Activated CD8-positive, alpha-beta T cell treated with anti-CD3 and anti-CD28 coated beads for 36 hours (primary cell): ENCODE data around the gene ZNF292. TPM values are rescaled to one million over a fixed set of nuclear protein-coding genes. Genes with fewer than 3 reads are reported as not detected.
"Not testable (repeated sequence)": the region's sequence is repeated elsewhere in the genome, so short reads cannot be mapped to it uniquely, and the experiment has no call there.

ENCODE experiments used
- ATAC-seq: fragments of 200-7000 bp; cut with Tn5 transposase; one replicate; pipeline ENCODE4 v1.10.0; 2021; ENCODE audit warnings: mild to moderate bottlenecking, moderate library complexity
- CTCF ChIA-PET: fragments of 350-600 bp; sonication (Branson Sonifier 250); formaldehyde crosslinking; loops from one replicate; lab custom pipeline; 2021; ENCODE audit warnings: antibody characterized with exemption; lab: Charles Lee
- POLR2A ChIA-PET: fragments of 350-600 bp; sonication (Branson Sonifier 250); formaldehyde crosslinking; loops from one replicate; lab custom pipeline; 2021; ENCODE audit warnings: antibody characterized with exemption; lab: Charles Lee
- DNase-seq: peaks from one replicate; pipeline ENCODE4 v3.0.0-alpha.2; 2020
- H3K27ac Mint-ChIP-seq: one replicate; pipeline ENCODE4 v1.8.0; 2021; ENCODE audit warnings: mild to moderate bottlenecking, mixed read lengths
- H3K27me3 Mint-ChIP-seq: one replicate; pipeline ENCODE4 v1.8.0; 2021; ENCODE audit warnings: mixed read lengths
- H3K36me3 Mint-ChIP-seq: one replicate; pipeline ENCODE4 v1.8.0; 2021; ENCODE audit warnings: low read depth, mixed read lengths
- H3K4me1 Mint-ChIP-seq: one replicate; pipeline ENCODE4 v1.8.0; 2021; ENCODE audit warnings: low read depth, mixed read lengths
- H3K4me3 Mint-ChIP-seq: one replicate; pipeline ENCODE4 v1.8.0; 2021; ENCODE audit warnings: mild to moderate bottlenecking, moderate library complexity, mixed read lengths
- H3K9me3 Mint-ChIP-seq: one replicate; pipeline ENCODE4 v1.8.0; 2021; ENCODE audit warnings: mixed read lengths
- CTCF ChIP-seq: fragments of 200-600 bp; IDR thresholded peaks from one replicate; pipeline ENCODE4 v1.8.0; 2022; ENCODE audit warnings: antibody characterized with exemption, mild to moderate bottlenecking
- intact Hi-C: fragments of 100-400 bp; cut with micrococcal nuclease; formaldehyde crosslinking; loops from one replicate; pipeline ENCODE4 v1.10.0; 2022
- total RNA-seq, 2 experiments: library from RNA; stranded (reverse); gene quantifications; one replicate each; pipeline ENCODE4 v1.2.3, GENCODE V29; 2021

Gene ZNF292
- total RNA-seq, 2 experiments from 2014 or later = 76.4 to 78.3 TPM

- POLR2A ChIA-PET = no interaction called here
- no peak for ATAC-seq
- CTCF ChIA-PET = interaction anchor here (2.3 kb wide), 1 partner anchor 86 kb away, joined by 7 read pairs; no protein-coding TSS in a partner anchor
- DNase-seq = no peak
- H3K27me3 Mint-ChIP-seq = no peaks in the 10 kb centered on the region
- peaks cover 59% of the 10 kb centered on the region for H3K36me3 Mint-ChIP-seq
- H3K9me3 Mint-ChIP-seq = no peaks in the 10 kb centered on the region
- H3K4me3 Mint-ChIP-seq = no peak overlapping the region
- no peak overlapping the region for H3K27ac Mint-ChIP-seq
- TF ChIP-seq CTCF = no peak
- H3K4me1 Mint-ChIP-seq = peaks cover 8% of the 10 kb centered on the region
- intact Hi-C loops = no loop called here
Observed at GRCh38 chr6:87225511-87225910, 70.1 kb downstream of the ZNF292 start.

GRCh38 chr6:87225937-87226336 is 70.6 kb downstream of the ZNF292 start:
- CTCF ChIA-PET = interaction anchor here (2.3 kb wide), 1 partner anchor 87 kb away, joined by 7 read pairs; no protein-coding TSS in a partner anchor
- no peaks in the 10 kb centered on the region for H3K9me3 Mint-ChIP-seq
- peaks cover 9% of the 10 kb centered on the region for H3K4me1 Mint-ChIP-seq
- no peak overlapping the region for H3K4me3 Mint-ChIP-seq
- no peak for ATAC-seq
- H3K27ac Mint-ChIP-seq = no peak overlapping the region
- TF ChIP-seq CTCF = no peak
- intact Hi-C loops = no loop called here
- POLR2A ChIA-PET = no interaction called here
- no peak for DNase-seq
- H3K27me3 Mint-ChIP-seq = no peaks in the 10 kb centered on the region
- H3K36me3 Mint-ChIP-seq = peaks cover 56% of the 10 kb centered on the region

GRCh38 chr6:87230801-87231200 is 75.4 kb downstream of the ZNF292 start:
- no peak overlapping the region for H3K27ac Mint-ChIP-seq
- no peaks in the 10 kb centered on the region for H3K27me3 Mint-ChIP-seq
- intact Hi-C loops = no loop called here
- peaks cover 22% of the 10 kb centered on the region for H3K4me1 Mint-ChIP-seq
- no peaks in the 10 kb centered on the region for H3K9me3 Mint-ChIP-seq
- no peak for TF ChIP-seq CTCF
- H3K4me3 Mint-ChIP-seq = no peak overlapping the region
- DNase-seq (no peak), ATAC-seq (no peak)
- peaks cover 22% of the 10 kb centered on the region for H3K36me3 Mint-ChIP-seq
- POLR2A ChIA-PET = interaction anchor here (1.6 kb wide), 1 partner anchor 74 kb away, joined by 3 read pairs; no protein-coding TSS in a partner anchor
- CTCF ChIA-PET = interaction anchor here (1.5 kb wide), 1 partner anchor 92 kb away, joined by 4 read pairs; no protein-coding TSS in a partner anchor

GRCh38 chr6:87237804-87238203 is 82.4 kb downstream of the ZNF292 start:
- Mint-ChIP-seq H3K27me3 (no peaks in the 10 kb centered on the region), H3K4me3 (no peak overlapping the region), H3K27ac (no peak overlapping the region), H3K4me1 (peaks cover 8% of the 10 kb centered on the region), H3K9me3 (no peaks in the 10 kb centered on the region), H3K36me3 (peaks cover 29% of the 10 kb centered on the region)
- ChIA-PET CTCF (interaction anchor here (1.4 to 1.6 kb wide), 2 partner anchors 97 to 99 kb away, joined by 3 to 4 read pairs; no protein-coding TSS in a partner anchor), POLR2A (no interaction called here)
- no peak for DNase-seq
- intact Hi-C loops = loop anchor here (5.0 kb wide), 2 partner anchors 81 to 101 kb away; partner anchors contain the start of gene ZNF292
- ATAC-seq = peak; percentile 61
- TF ChIP-seq CTCF = peak; percentile 71

- H3K9me3 Mint-ChIP-seq, H3K4me1 Mint-ChIP-seq, ATAC-seq, H3K4me3 Mint-ChIP-seq, CTCF ChIA-PET, POLR2A ChIA-PET, H3K27me3 Mint-ChIP-seq, DNase-seq, H3K27ac Mint-ChIP-seq: not testable (repeated sequence)
- intact Hi-C loops = loop anchor here (5.0 kb wide), 2 partner anchors 82 to 102 kb away; partner anchors contain the start of gene ZNF292
- H3K36me3 Mint-ChIP-seq = peaks cover 34% of the 10 kb centered on the region
Observed at GRCh38 chr6:87239098-87239635, 83.8 kb downstream of the ZNF292 start.
